GM21786 (cell line): ENCODE data around the gene CCDC40.
A peak's percentile ranks its signal among the peaks of the same experiment; 100 is the strongest.

Experiments
- ATAC-seq: cut with Tn5 transposase; IDR thresholded peaks from one replicate; pipeline ENCODE4 v1.9.1; 2021; ENCODE audit not compliant: unreplicated experiment

CCDC40 gene

GRCh38 chr17:80132906-80133625 lies 96.6 kb downstream of the CCDC40 start:
- no peak for ATAC-seq

DNA sequence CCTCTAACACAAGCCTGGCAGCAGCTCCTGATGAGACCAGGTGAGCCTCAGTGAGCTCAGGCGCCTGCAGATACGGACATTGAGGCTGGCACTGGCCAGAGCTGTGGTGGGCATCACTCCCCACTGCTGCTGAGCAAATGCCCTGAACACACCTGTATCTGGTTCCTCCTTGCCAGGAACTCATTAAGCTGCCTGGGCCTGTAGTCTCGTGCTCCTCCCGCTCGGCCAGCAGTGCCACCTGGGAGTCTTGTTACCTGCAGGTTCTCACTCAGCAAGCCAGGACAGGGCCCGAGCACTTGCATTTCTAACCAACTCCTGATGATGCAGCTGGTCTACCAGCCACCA lies 97.2 kb downstream of the CCDC40 start:
- ATAC-seq, result no peak

GRCh38 chr17:80137131-80137530 lies 100.7 kb downstream of the CCDC40 start:
- no peak for ATAC-seq

DNA sequence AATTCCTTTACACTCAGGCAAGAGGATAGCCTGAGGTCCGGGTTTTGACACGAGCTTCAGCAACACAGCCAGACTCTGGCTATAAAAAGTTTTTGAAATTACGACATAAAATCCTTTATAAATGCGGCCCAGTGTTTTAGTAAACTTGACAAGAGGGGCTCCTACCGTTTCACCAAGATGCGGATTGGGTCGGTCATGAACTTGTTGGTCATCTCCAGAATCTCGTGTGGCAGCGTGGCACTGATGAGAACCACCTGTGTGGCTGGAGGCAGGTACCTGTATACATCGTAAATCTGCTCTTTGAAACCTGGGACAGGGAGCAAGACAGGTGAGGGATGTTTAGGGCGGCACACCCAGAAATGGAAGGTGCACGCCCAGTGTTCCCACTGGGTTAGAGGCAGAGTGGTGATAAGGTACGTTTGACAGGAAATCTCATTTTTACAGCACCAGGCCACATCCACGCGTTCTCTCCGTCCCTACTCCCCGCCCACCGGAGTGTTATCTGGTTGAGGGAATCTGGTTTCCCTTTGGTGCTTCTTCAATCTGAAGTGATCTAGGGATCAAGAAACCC lies 102.5 kb downstream of the CCDC40 start:
- no peak for ATAC-seq

- ATAC-seq, result no peak
Observed at GRCh38 chr17:80141463-80142165, 105.2 kb downstream of the CCDC40 start.

DNA sequence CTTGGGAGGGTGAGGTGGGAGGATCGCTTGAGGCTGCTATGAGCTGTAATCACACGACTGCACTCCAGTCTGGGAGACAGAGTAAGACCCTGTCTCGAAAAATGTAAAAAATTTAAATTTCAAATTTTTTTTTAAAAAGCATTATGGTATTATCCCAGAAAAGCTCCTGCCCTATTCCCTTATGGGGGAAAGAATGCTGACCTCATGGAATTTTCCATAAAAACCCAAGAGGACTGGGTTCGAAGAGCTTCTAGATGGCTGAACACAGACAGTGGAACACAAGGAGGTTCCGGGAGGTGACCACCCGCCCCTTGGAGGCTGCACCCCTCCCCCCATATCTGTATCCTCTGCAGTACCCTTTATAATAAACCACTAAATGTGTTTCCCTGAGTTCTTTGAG lies 106.5 kb downstream of the CCDC40 start:
- ATAC-seq, result no peak

DNA sequence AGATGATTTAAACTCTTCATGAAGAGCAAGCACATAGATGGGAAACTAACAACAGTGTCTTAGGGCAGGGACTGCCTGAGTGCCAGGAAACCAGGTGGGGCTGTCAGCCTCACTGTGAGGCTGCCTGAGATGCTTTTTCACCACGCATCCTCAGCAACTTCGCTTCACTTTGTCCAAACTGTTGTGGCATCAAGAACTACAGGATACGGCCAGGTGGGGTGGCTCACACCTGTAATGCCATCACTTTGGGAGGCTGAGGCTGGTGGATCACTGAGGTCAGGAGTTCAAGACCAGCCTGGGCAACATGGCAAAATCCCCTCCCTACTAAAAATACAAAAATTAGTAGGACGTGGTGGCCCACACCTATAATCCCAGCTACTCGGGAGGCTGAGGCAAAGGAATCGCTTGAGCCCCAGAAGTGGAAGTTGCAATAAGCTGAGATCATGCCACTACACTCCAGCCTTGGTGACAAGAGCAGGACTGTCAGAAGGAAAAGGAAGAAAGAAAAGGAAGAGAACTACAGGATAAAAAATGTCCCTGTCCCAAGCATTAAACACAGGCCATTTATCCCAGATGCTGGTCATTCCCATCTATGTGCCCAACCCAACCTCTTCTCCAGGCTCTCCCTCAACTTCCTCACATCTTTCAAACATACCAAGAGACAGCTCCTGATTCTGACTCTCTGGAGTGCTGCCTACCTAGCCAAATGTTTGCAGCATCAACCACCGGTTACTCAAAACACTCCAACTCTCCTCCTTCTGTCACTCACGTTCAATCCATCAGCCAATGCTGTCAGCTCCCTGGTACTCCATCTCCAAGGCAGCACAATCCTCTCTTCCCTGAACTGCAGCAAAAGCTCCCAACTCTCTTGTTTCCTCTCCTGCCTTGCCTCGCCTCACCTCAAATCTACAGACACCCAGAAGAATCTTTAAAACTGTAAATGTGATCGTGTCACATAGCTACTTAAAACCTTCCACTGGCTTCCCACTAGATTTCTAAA lies 108.9 kb downstream of the CCDC40 start:
- ATAC-seq, result no peak

- peak; percentile 1 for ATAC-seq
Observed at GRCh38 chr17:80146121-80147034, 109.9 kb downstream of the CCDC40 start.

GRCh38 chr17:80147035-80147822 lies 110.8 kb downstream of the CCDC40 start, which contains the start of gene EIF4A3:
TSS of gene EIF4A3 (minus strand) at chr17:80147128. CDS start at chr17:80146961, 167 bp downstream.
- ATAC-seq, result peak; percentile 83
